ENCODE data around the gene SPPL3. TPM values are rescaled to one million over a fixed set of nuclear protein-coding genes. Genes with fewer than 3 reads are reported as not detected.

The SPPL3 gene
- total RNA-seq, 1 donor from 2014 or later = 10.4 TPM

DNA sequence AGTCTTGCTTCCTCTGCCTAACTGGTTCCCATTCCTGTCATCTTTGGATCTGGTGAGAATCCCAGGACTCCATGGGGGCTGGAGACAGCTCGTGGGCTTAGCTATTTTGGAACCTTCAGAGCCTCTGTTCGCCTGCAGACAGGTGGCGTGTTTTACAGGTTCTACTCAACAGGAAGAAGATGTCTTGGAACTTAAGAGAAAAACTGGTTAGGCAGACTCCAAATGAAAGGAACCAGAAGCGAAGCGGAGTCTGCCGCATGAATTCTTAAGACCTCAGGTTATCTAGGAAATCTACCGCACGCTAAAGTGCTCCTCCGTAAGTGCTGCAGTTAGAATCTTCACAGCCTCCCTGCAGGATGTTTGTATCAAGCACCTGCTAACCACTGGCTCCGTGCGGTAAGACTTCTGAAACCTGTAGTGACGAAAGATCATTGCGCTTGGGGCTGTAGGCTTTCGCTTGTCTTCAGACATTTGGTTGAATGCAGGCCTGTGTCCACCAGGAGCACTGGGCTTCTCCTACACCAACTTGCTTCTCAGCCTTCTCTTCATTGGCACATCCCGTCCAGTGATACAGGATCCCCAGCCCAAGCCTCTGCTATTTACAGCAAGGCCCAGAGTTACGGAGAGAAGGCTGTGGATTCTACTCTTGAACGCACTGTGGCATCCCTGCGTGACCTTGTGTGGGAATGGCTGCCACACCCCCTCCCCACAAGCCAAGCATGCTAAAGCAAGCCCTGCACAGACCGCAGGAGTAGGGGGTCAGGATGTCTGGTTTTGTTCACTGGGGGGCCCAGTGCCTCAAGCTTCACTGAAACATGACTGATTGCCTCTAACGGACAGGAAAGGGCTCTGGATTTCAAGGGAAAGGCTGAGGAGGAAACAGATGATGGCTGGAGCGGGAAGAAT, 143.6 kb downstream of the SPPL3 start:
- H3K9me3 ChIP-seq (ENCODE audit: control insufficient read depth in 3 of 3, low read length in 3 of 3) = no peaks in the 10 kb centered on the region
- peak overlapping the region; percentile 18 to 85 (median 71) for H3K9ac ChIP-seq (ENCODE audit: low read depth in 1 of 3, low read length in 3 of 3)
- peaks cover 12 to 18% (median 13%) of the 10 kb centered on the region in 3 donors for H3K36me3 ChIP-seq (ENCODE audit: control insufficient read depth in 3 of 3, insufficient read depth in 3 of 3, low read length in 3 of 3)
- H3K27ac ChIP-seq (ENCODE audit: low read depth, low read length) = peak overlapping the region; percentile 87
- H3K4me1 ChIP-seq (ENCODE audit: control insufficient read depth in 3 of 3, insufficient read depth in 3 of 3, low read length in 3 of 3) = peaks cover 35 to 56% (median 45%) of the 10 kb centered on the region in 3 donors
- H3K27me3 ChIP-seq (ENCODE audit: control insufficient read depth in 3 of 3, insufficient read depth in 3 of 3, low read length in 3 of 3) = no peaks in the 10 kb centered on the region
- H3K4me3 ChIP-seq (ENCODE audit: low read length in 3 of 3) = peak overlapping the region; percentile 50 to 71 (median 66)

- Histone ChIP-seq H3K4me3 (ENCODE audit: low read length in 3 of 3) (peak overlapping the region; percentile 27 to 71 (median 50)), H3K27me3 (ENCODE audit: control insufficient read depth in 3 of 3, insufficient read depth in 3 of 3, low read length in 3 of 3) (no peaks in the 10 kb centered on the region), H3K27ac (ENCODE audit: low read depth, low read length) (peak overlapping the region; percentile 87), H3K4me1 (ENCODE audit: control insufficient read depth in 3 of 3, insufficient read depth in 3 of 3, low read length in 3 of 3) (peaks cover 35 to 56% (median 45%) of the 10 kb centered on the region in 3 donors), H3K9ac (ENCODE audit: low read depth in 1 of 3, low read length in 3 of 3) (peak overlapping the region; percentile 18 to 71 (median 66)), H3K9me3 (ENCODE audit: control insufficient read depth in 3 of 3, low read length in 3 of 3) (no peaks in the 10 kb centered on the region), H3K36me3 (ENCODE audit: control insufficient read depth in 3 of 3, insufficient read depth in 3 of 3, low read length in 3 of 3) (peaks cover 8 to 17% (median 9%) of the 10 kb centered on the region in 3 donors)
Measured at GRCh38 chr12:120759591-120760348, 144.4 kb downstream of the SPPL3 start.

DNA sequence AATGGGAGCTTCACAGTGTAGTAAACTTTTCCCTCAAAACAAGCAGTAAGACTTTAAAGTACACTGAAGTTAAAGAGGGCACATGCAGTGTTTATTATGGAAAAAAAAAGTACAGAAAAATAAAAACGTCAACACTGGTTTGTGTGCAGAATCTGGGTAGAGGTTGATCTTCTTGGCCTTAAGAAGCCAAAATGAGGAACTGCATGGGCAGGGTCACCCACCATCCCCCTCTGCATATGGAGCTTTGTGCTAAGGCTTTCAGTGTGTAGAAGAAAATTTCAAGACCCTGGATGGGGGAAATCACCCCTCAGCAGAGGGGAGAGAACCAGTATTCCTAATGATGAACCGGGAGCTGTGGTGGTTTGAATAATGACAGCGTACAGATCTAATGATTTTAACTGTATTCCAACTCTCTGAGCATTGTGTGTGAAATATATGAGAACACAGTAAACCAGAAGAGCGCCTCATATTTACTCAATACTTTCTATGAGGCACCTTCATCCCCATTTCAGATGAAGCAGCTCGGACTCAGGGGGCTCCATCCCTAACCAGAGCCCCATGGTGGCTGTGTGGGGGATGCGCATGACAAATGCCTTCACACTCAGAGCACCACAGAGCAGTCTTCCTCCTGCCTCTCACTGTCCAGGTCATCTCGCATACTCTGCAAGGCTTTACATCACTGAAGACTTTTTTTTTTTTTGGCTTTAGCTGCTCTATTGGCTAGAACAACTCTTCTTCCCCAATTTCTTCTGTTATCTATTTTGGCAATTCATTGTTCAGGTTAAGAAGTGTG, 145.2 kb downstream of the SPPL3 start:
- peaks cover 2 to 12% (median 7%) of the 10 kb centered on the region in 3 donors for H3K36me3 ChIP-seq (ENCODE audit: control insufficient read depth in 3 of 3, insufficient read depth in 3 of 3, low read length in 3 of 3)
- H3K4me3 ChIP-seq (ENCODE audit: low read length in 3 of 3) = peak overlapping the region in 1 of 3 donors; percentile 71
- H3K27me3 ChIP-seq (ENCODE audit: control insufficient read depth in 3 of 3, insufficient read depth in 3 of 3, low read length in 3 of 3) = no peaks in the 10 kb centered on the region
- peak overlapping the region; percentile 87 for H3K27ac ChIP-seq (ENCODE audit: low read depth, low read length)
- H3K9me3 ChIP-seq (ENCODE audit: control insufficient read depth in 3 of 3, low read length in 3 of 3) = no peaks in the 10 kb centered on the region
- peak overlapping the region in 1 of 3 donors; percentile 71 for H3K9ac ChIP-seq (ENCODE audit: low read depth in 1 of 3, low read length in 3 of 3)
- H3K4me1 ChIP-seq (ENCODE audit: control insufficient read depth in 3 of 3, insufficient read depth in 3 of 3, low read length in 3 of 3) = peaks cover 35 to 56% (median 45%) of the 10 kb centered on the region in 3 donors

DNA sequence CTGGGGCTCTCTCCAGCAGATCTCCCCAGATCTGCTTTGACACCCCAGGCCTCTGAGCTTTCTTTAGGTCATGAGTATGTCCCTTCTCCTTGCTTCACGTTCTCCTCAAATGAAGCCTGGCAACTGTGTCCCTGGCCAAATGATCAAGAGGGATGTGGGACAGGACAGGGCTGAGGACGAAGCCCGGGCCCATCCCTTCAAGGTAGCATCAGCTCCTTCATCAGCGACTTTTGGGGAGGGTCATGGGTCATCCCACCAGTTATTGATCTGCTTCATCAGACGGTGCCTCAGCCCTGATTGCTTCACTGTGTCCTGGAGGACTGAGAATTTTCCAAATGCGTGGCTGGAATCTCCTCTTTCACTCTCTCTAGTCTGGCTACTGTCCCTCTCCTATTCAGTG, 146.2 kb downstream of the SPPL3 start:
- peaks cover 35 to 53% (median 44%) of the 10 kb centered on the region in 3 donors for H3K4me1 ChIP-seq (ENCODE audit: control insufficient read depth in 3 of 3, insufficient read depth in 3 of 3, low read length in 3 of 3)
- peaks cover 0 to 5% (median under 1%) of the 10 kb centered on the region in 3 donors for H3K36me3 ChIP-seq (ENCODE audit: control insufficient read depth in 3 of 3, insufficient read depth in 3 of 3, low read length in 3 of 3)
- H3K9me3 ChIP-seq (ENCODE audit: control insufficient read depth in 3 of 3, low read length in 3 of 3) = no peaks in the 10 kb centered on the region
- H3K4me3 ChIP-seq (ENCODE audit: low read length in 3 of 3) = peak overlapping the region in 2 of 3 donors; percentile 29 to 34
- no peak overlapping the region for H3K9ac ChIP-seq (ENCODE audit: low read depth in 1 of 3, low read length in 3 of 3)
- H3K27me3 ChIP-seq (ENCODE audit: control insufficient read depth in 3 of 3, insufficient read depth in 3 of 3, low read length in 3 of 3) = no peaks in the 10 kb centered on the region
- H3K27ac ChIP-seq (ENCODE audit: low read depth, low read length) = peak overlapping the region; percentile 87

DNA sequence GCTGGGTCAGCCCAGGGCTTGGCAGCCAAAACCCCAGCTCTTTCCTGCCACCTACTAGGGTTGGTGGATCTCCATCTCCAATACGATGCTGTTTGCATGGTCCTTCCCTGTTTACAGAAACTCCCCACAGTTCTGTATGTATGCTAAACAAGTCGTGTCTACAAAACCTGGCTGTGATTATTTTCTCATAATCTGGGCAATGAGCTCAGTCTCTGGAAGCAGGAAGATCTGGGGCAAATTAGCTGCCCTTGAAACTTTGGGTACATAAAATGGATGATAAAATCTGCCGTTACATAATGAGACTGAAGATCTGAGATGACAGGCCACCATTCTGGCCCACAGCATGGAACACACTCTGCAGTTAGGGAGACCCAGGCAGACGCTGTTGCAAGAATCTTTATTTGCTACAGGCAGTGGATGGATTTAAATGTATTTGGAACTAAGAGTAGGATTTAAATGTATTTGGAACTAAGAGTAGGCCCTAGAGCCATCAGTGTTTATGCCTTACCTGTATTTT, 146.9 kb downstream of the SPPL3 start:
- Histone ChIP-seq H3K9me3 (ENCODE audit: control insufficient read depth in 3 of 3, low read length in 3 of 3) (no peaks in the 10 kb centered on the region), H3K4me3 (ENCODE audit: low read length in 3 of 3) (no peak overlapping the region), H3K9ac (ENCODE audit: low read depth in 1 of 3, low read length in 3 of 3) (no peak overlapping the region), H3K4me1 (ENCODE audit: control insufficient read depth in 3 of 3, insufficient read depth in 3 of 3, low read length in 3 of 3) (peaks cover 35 to 52% (median 43%) of the 10 kb centered on the region in 3 donors), H3K27ac (ENCODE audit: low read depth, low read length) (no peak overlapping the region), H3K36me3 (ENCODE audit: control insufficient read depth in 3 of 3, insufficient read depth in 3 of 3, low read length in 3 of 3) (peaks cover 0 to 3% (median 0%) of the 10 kb centered on the region in 3 donors), H3K27me3 (ENCODE audit: control insufficient read depth in 3 of 3, insufficient read depth in 3 of 3, low read length in 3 of 3) (no peaks in the 10 kb centered on the region)

GRCh38 chr12:120755269-120755668, 148.9 kb downstream of the SPPL3 start:
- peaks cover 0 to 3% (median 0%) of the 10 kb centered on the region in 3 donors for H3K36me3 ChIP-seq (ENCODE audit: control insufficient read depth in 3 of 3, insufficient read depth in 3 of 3, low read length in 3 of 3)

DNA sequence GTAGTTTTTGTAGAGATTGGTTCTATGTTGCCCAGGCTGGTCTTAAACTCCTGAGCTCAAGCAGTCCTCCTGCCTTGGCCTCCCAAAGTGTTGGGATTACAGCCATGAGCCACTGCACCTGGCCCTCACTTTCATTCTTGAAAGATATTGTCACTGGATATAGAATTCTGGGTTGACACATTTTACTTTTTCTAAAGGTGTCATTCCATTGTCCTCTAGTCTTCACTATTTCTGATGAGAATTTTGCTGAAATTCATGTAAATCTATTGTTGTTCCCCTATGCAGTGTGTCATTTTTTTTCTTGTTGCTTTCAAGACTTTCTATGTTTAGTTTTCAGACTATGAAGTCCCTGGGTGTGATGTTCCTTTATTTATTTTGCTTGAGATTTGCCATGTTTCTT, 149.4 kb downstream of the SPPL3 start:
- Histone ChIP-seq H3K4me1 (ENCODE audit: control insufficient read depth in 3 of 3, insufficient read depth in 3 of 3, low read length in 3 of 3) (peaks cover 12 to 27% (median 22%) of the 10 kb centered on the region in 3 donors), H3K4me3 (ENCODE audit: low read length in 3 of 3) (no peak overlapping the region), H3K9ac (ENCODE audit: low read depth in 1 of 3, low read length in 3 of 3) (no peak overlapping the region), H3K36me3 (ENCODE audit: control insufficient read depth in 3 of 3, insufficient read depth in 3 of 3, low read length in 3 of 3) (peaks cover 0 to under 1% (median 0%) of the 10 kb centered on the region in 3 donors), H3K9me3 (ENCODE audit: control insufficient read depth in 3 of 3, low read length in 3 of 3) (no peaks in the 10 kb centered on the region), H3K27ac (ENCODE audit: low read depth, low read length) (no peak overlapping the region), H3K27me3 (ENCODE audit: control insufficient read depth in 3 of 3, insufficient read depth in 3 of 3, low read length in 3 of 3) (no peaks in the 10 kb centered on the region)

More at GRCh38 chr12:120755269-120755668, 148.9 kb downstream of the SPPL3 start:
- Histone ChIP-seq H3K27ac (ENCODE audit: low read depth, low read length) (no peak overlapping the region), H3K9ac (ENCODE audit: low read depth in 1 of 3, low read length in 3 of 3) (no peak overlapping the region), H3K27me3 (ENCODE audit: control insufficient read depth in 3 of 3, insufficient read depth in 3 of 3, low read length in 3 of 3) (no peaks in the 10 kb centered on the region), H3K4me3 (ENCODE audit: low read length in 3 of 3) (no peak overlapping the region), H3K4me1 (ENCODE audit: control insufficient read depth in 3 of 3, insufficient read depth in 3 of 3, low read length in 3 of 3) (peaks cover 16 to 32% (median 26%) of the 10 kb centered on the region in 3 donors), H3K9me3 (ENCODE audit: control insufficient read depth in 3 of 3, low read length in 3 of 3) (no peaks in the 10 kb centered on the region)

- Histone ChIP-seq H3K27ac (ENCODE audit: low read depth, low read length) (no peak overlapping the region), H3K36me3 (ENCODE audit: control insufficient read depth in 3 of 3, insufficient read depth in 3 of 3, low read length in 3 of 3) (no peaks in the 10 kb centered on the region), H3K27me3 (ENCODE audit: control insufficient read depth in 3 of 3, insufficient read depth in 3 of 3, low read length in 3 of 3) (no peaks in the 10 kb centered on the region), H3K9ac (ENCODE audit: low read depth in 1 of 3, low read length in 3 of 3) (no peak overlapping the region), H3K4me1 (ENCODE audit: control insufficient read depth in 3 of 3, insufficient read depth in 3 of 3, low read length in 3 of 3) (peaks cover 0 to 3% (median 0%) of the 10 kb centered on the region in 3 donors), H3K9me3 (ENCODE audit: control insufficient read depth in 3 of 3, low read length in 3 of 3) (no peaks in the 10 kb centered on the region), H3K4me3 (ENCODE audit: low read length in 3 of 3) (no peak overlapping the region)
Measured at GRCh38 chr12:120751389-120751788, 152.8 kb downstream of the SPPL3 start.

- H3K4me3 ChIP-seq (ENCODE audit: low read length in 3 of 3) = no peak overlapping the region
- H3K9ac ChIP-seq (ENCODE audit: low read depth in 1 of 3, low read length in 3 of 3) = no peak overlapping the region
- no peak overlapping the region for H3K27ac ChIP-seq (ENCODE audit: low read depth, low read length)
- H3K27me3 ChIP-seq (ENCODE audit: control insufficient read depth in 3 of 3, insufficient read depth in 3 of 3, low read length in 3 of 3) = no peaks in the 10 kb centered on the region
- H3K9me3 ChIP-seq (ENCODE audit: control insufficient read depth in 3 of 3, low read length in 3 of 3) = no peaks in the 10 kb centered on the region
- H3K4me1 ChIP-seq (ENCODE audit: control insufficient read depth in 3 of 3, insufficient read depth in 3 of 3, low read length in 3 of 3) = peaks cover 0 to 3% (median 0%) of the 10 kb centered on the region in 3 donors
- no peaks in the 10 kb centered on the region for H3K36me3 ChIP-seq (ENCODE audit: control insufficient read depth in 3 of 3, insufficient read depth in 3 of 3, low read length in 3 of 3)
Measured at GRCh38 chr12:120750806-120751205, 153.4 kb downstream of the SPPL3 start.
